CD4-positive, alpha-beta memory T cell (primary cell): ENCODE measurements around the gene GNL2. TPM values are rescaled to one million over a fixed set of nuclear protein-coding genes. Genes with fewer than 3 reads are reported as not detected.

Source experiments
- CTCF ChIA-PET: fragments of 350-600 bp; sonication (Branson Sonifier 250); formaldehyde crosslinking; loops from one replicate; lab custom pipeline; 2021; ENCODE audit warnings: inconsistent platforms; ENCODE audit not compliant: partially characterized antibody; lab: Charles Lee
- POLR2A ChIA-PET: fragments of 350-600 bp; sonication (Branson Sonifier 250); formaldehyde crosslinking; loops from one replicate; lab custom pipeline; 2021; ENCODE audit not compliant: partially characterized antibody; lab: Charles Lee
- DNase-seq, 5 donors: peaks; one replicate each; pipeline versions ENCODE4 v3.0.0 to v3.0.0-alpha.2; 2020 to 2022; ENCODE audit warnings: mixed read lengths in 1 of 5
- H3K27ac ChIP-seq: one replicate; pipeline ENCODE4 v1.7.0; 2013; ENCODE audit warnings: low read depth, low read length
- H3K27me3 ChIP-seq: 2 replicates; pipeline ENCODE4 v1.7.0; 2013; ENCODE audit warnings: mild to moderate bottlenecking, low read length, moderate library complexity; ENCODE audit not compliant: insufficient read depth
- H3K36me3 ChIP-seq: 2 replicates; pipeline ENCODE4 v1.7.0; 2013; ENCODE audit warnings: mild to moderate bottlenecking, low read length, moderate library complexity; ENCODE audit not compliant: insufficient read depth
- H3K4me1 ChIP-seq: 2 replicates; pipeline ENCODE4 v1.7.0; 2013; ENCODE audit warnings: mild to moderate bottlenecking, low read length, moderate library complexity; ENCODE audit not compliant: insufficient read depth
- H3K4me3 ChIP-seq, 2 donors: one replicate each; pipeline ENCODE4 v1.7.0; 2013; ENCODE audit warnings: low read length in 2 of 2, mild to moderate bottlenecking in 1 of 2
- H3K9me3 ChIP-seq, 2 donors: one replicate each; pipeline ENCODE4 v1.7.0; 2013; ENCODE audit warnings: low read length in 2 of 2, control low read depth in 1 of 2; ENCODE audit not compliant: control insufficient read depth in 1 of 2
- H3K27ac Mint-ChIP-seq, 7 donors: one replicate each; pipeline ENCODE4 v1.8.0; 2020 to 2021; ENCODE audit warnings: mixed read lengths in 7 of 7, mild to moderate bottlenecking in 6 of 7, inconsistent platforms in 3 of 7, moderate library complexity in 3 of 7
- H3K27me3 Mint-ChIP-seq, 2 donors: one replicate each; pipeline ENCODE4 v1.8.0; 2020 to 2021; ENCODE audit warnings: mixed read lengths in 2 of 2
- H3K36me3 Mint-ChIP-seq, 2 donors: one replicate each; pipeline ENCODE4 v1.8.0; 2020 to 2021; ENCODE audit warnings: mixed read lengths in 2 of 2, inconsistent platforms in 1 of 2, mild to moderate bottlenecking in 1 of 2
- H3K4me1 Mint-ChIP-seq, 4 donors: one replicate each; pipeline ENCODE4 v1.8.0; 2020 to 2021; ENCODE audit warnings: mixed read lengths in 4 of 4, mild to moderate bottlenecking in 1 of 4
- H3K4me3 Mint-ChIP-seq, 8 donors: one replicate each; pipeline ENCODE4 v1.8.0; 2020 to 2021; ENCODE audit warnings: mixed read lengths in 8 of 8, mild to moderate bottlenecking in 7 of 8, moderate library complexity in 6 of 8, inconsistent platforms in 3 of 8
- H3K9me3 Mint-ChIP-seq, 8 donors: one replicate each; pipeline ENCODE4 v1.8.0; 2020 to 2021; ENCODE audit warnings: mixed read lengths in 8 of 8, mild to moderate bottlenecking in 5 of 8, inconsistent platforms in 3 of 8, moderate library complexity in 1 of 8
- intact Hi-C: fragments of 100-400 bp; cut with micrococcal nuclease; formaldehyde crosslinking; loops from one replicate; pipeline ENCODE4 v1.15.1; 2023
- polyA plus RNA-seq, 2 donors: library from polyadenylated mRNA; unstranded; fragments of 300-500 nt; fragmentation: Illumina TruSeq; gene quantifications; one replicate each; pipeline ENCODE4 v1.2.3, GENCODE V29; 2021
- total RNA-seq, 2 experiments: library from RNA; stranded (reverse); gene quantifications; one replicate each; pipeline ENCODE4 v1.2.3, GENCODE V29; 2021

Gene GNL2
- total and polyA plus RNA-seq, 4 experiments from 2014 or later, result 33.6 to 56.3 (median 35.5) TPM

DNA sequence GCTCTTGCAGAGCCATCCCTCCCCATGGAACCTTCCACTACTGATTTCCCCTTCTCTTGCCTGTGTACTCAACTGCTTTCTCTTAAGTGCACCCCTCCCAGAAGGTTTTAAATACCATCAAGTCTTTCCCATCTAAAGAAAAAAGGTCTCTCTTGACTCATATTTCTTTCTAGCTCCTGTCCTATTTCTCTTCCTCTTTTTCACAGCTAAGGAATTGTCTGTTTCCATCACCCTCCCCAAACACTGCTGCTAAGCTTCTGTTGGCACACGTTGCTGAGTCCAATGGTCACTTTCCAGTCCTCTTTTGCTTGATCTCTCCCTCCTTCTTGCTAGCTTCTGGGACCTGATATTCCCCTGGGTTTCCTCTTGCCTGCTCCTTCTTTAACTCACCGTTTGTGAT is 13.3 kb upstream of the GNL2 start:
- no peaks in the 10 kb centered on the region for H3K36me3 Mint-ChIP-seq
- no peaks in the 10 kb centered on the region for H3K9me3 ChIP-seq
- H3K27me3 ChIP-seq, result no peaks in the 10 kb centered on the region
- H3K27ac Mint-ChIP-seq, result no peak overlapping the region
- H3K27ac ChIP-seq, result no peak overlapping the region
- CTCF ChIA-PET, result interaction anchor here (1.2 to 3.2 kb wide), 2 partner anchors 13 to 72 kb away, joined by 3 to 16 read pairs; partner anchors contain the start of gene GNL2
- intact Hi-C loops, result no loop called here
- no peaks in the 10 kb centered on the region for H3K4me1 ChIP-seq
- no peaks in the 10 kb centered on the region for H3K4me1 Mint-ChIP-seq
- POLR2A ChIA-PET, result no interaction called here
- H3K4me3 Mint-ChIP-seq, result no peak overlapping the region
- no peak overlapping the region for H3K4me3 ChIP-seq
- H3K36me3 ChIP-seq, result no peaks in the 10 kb centered on the region
- H3K27me3 Mint-ChIP-seq, result peaks cover 7% of the 10 kb centered on the region in 2 donors
- H3K9me3 Mint-ChIP-seq, result no peaks in the 10 kb centered on the region
- no peak for DNase-seq

GRCh38 chr1:37606481-37607263 is 10.9 kb upstream of the GNL2 start:
- H3K27me3 Mint-ChIP-seq, result peaks cover 5 to 7% of the 10 kb centered on the region in 2 donors
- Histone ChIP-seq H3K27me3 (no peaks in the 10 kb centered on the region), H3K36me3 (no peaks in the 10 kb centered on the region), H3K9me3 (no peaks in the 10 kb centered on the region), H3K27ac (no peak overlapping the region), H3K4me1 (no peaks in the 10 kb centered on the region), H3K4me3 (no peak overlapping the region)
- H3K27ac Mint-ChIP-seq, result no peak overlapping the region
- no peak overlapping the region for H3K4me3 Mint-ChIP-seq
- POLR2A ChIA-PET, result no interaction called here
- H3K4me1 Mint-ChIP-seq, result peaks cover 0 to 7% (median 0%) of the 10 kb centered on the region in 4 donors
- CTCF ChIA-PET, result interaction anchor here (1.0 to 10.0 kb wide), 2 partner anchors 9 to 76 kb away, joined by 4 to 228 read pairs; no protein-coding TSS in a partner anchor
- H3K36me3 Mint-ChIP-seq, result no peaks in the 10 kb centered on the region
- intact Hi-C loops, result no loop called here
- DNase-seq, result no peak
- H3K9me3 Mint-ChIP-seq, result no peaks in the 10 kb centered on the region

DNA sequence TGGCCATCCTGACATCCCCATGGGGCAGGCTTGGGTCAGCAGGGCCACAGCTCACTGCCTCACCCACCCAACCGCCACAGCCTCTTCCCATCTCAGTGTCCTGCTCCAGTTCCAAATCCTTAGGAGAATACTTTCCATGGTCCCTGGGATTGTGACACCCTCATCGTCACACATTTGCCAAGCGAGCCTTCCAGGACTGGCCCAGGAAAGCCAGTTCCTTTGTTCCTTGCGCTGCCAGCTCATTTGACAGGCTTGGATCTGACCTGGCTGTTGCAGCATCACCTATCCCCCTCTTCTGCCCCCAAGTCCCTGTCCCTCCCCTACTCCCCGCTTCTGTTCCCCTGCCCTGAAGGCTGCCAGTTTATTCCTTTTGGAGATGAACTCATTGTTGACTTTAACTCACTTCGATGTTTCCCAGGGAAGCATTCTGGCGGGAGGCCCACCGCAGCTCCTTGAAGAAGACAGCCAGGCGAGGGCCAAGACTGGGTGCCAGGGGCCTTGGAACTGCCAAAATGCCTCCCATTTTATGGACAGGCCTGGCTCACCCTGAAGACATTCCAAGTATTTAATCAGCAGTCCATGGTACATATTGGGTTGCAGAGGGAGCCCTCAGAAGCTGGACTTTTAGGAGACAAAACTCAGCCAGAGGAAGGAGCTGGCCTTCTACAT is 10.2 kb upstream of the GNL2 start:
- H3K36me3 ChIP-seq, result no peaks in the 10 kb centered on the region
- H3K9me3 ChIP-seq, result no peaks in the 10 kb centered on the region
- no peaks in the 10 kb centered on the region for H3K4me1 ChIP-seq
- H3K4me3 ChIP-seq, result no peak overlapping the region
- H3K27me3 ChIP-seq, result no peaks in the 10 kb centered on the region
- Mint-ChIP-seq H3K27me3 (peaks cover 5% of the 10 kb centered on the region in 2 donors), H3K9me3 (no peaks in the 10 kb centered on the region), H3K27ac (no peak overlapping the region), H3K4me3 (no peak overlapping the region), H3K36me3 (no peaks in the 10 kb centered on the region), H3K4me1 (peaks cover 0 to 7% (median 0%) of the 10 kb centered on the region in 4 donors)
- ChIA-PET CTCF (interaction anchor here (1.5 to 10.0 kb wide), 2 partner anchors 71 to 77 kb away, joined by 3 to 228 read pairs; no protein-coding TSS in a partner anchor), POLR2A (no interaction called here)
- no peak overlapping the region for H3K27ac ChIP-seq
- no peak for DNase-seq
- intact Hi-C loops, result no loop called here

GRCh38 chr1:37605061-37605650 is 9.4 kb upstream of the GNL2 start:
- H3K4me3 ChIP-seq, result no peak overlapping the region
- no peaks in the 10 kb centered on the region for H3K4me1 ChIP-seq
- Mint-ChIP-seq H3K9me3 (no peaks in the 10 kb centered on the region), H3K27ac (peak overlapping the region in 1 of 7 donors; percentile 65), H3K36me3 (no peaks in the 10 kb centered on the region), H3K27me3 (peaks cover 5% of the 10 kb centered on the region in 2 donors), H3K4me1 (peaks cover 0 to 7% (median 0%) of the 10 kb centered on the region in 4 donors), H3K4me3 (no peak overlapping the region)
- POLR2A ChIA-PET, result no interaction called here
- H3K27ac ChIP-seq, result no peak overlapping the region
- no peaks in the 10 kb centered on the region for H3K36me3 ChIP-seq
- DNase-seq, result no peak
- H3K9me3 ChIP-seq, result no peaks in the 10 kb centered on the region
- intact Hi-C loops, result no loop called here
- CTCF ChIA-PET, result interaction anchor here (1.2 to 10.0 kb wide), 4 partner anchors 41 to 85 kb away, joined by 3 to 228 read pairs (median 13); a partner anchor contains a TSS
- H3K27me3 ChIP-seq, result no peaks in the 10 kb centered on the region

GRCh38 chr1:37602750-37603694 is 7.3 kb upstream of the GNL2 start:
- H3K27me3 ChIP-seq, result no peaks in the 10 kb centered on the region
- no peaks in the 10 kb centered on the region for H3K9me3 Mint-ChIP-seq
- H3K27ac Mint-ChIP-seq, result peak overlapping the region in 1 of 7 donors; percentile 11
- H3K4me1 Mint-ChIP-seq, result peaks cover 0 to 7% (median 0%) of the 10 kb centered on the region in 4 donors
- H3K4me1 ChIP-seq, result no peaks in the 10 kb centered on the region
- no peaks in the 10 kb centered on the region for H3K36me3 Mint-ChIP-seq
- no peak overlapping the region for H3K4me3 ChIP-seq
- H3K36me3 ChIP-seq, result no peaks in the 10 kb centered on the region
- no peak overlapping the region for H3K27ac ChIP-seq
- DNase-seq, result peak in 4 of 5 donors; percentile 47 to 58 (median 54)
- H3K27me3 Mint-ChIP-seq, result peaks cover 5% of the 10 kb centered on the region in 2 donors
- H3K4me3 Mint-ChIP-seq, result no peak overlapping the region
- intact Hi-C loops, result loop anchor here (1.0 to 2.0 kb wide), 3 partner anchors 72 to 1232 kb away; no protein-coding TSS in a partner anchor
- POLR2A ChIA-PET, result interaction anchor here (0.6 to 1.2 kb wide), 3 partner anchors 80 to 1957 kb away, joined by 3 read pairs; no protein-coding TSS in a partner anchor
- no peaks in the 10 kb centered on the region for H3K9me3 ChIP-seq
- CTCF ChIA-PET, result interaction anchor here (0.8 to 10.0 kb wide), 21 partner anchors 9 to 373 kb away, joined by 3 to 228 read pairs (median 4); partner anchors contain the start of genes MTF1 and SNIP1

- peaks cover 5% of the 10 kb centered on the region in 2 donors for H3K27me3 Mint-ChIP-seq
- Histone ChIP-seq H3K4me1 (no peaks in the 10 kb centered on the region), H3K4me3 (no peak overlapping the region), H3K9me3 (no peaks in the 10 kb centered on the region), H3K27me3 (no peaks in the 10 kb centered on the region), H3K36me3 (no peaks in the 10 kb centered on the region), H3K27ac (no peak overlapping the region)
- CTCF ChIA-PET, result interaction anchor here (1.3 to 10.0 kb wide), 3 partner anchors 81 to 116 kb away, joined by 3 to 228 read pairs (median 23); a partner anchor contains a TSS
- H3K36me3 Mint-ChIP-seq, result no peaks in the 10 kb centered on the region
- H3K4me3 Mint-ChIP-seq, result no peak overlapping the region
- no peaks in the 10 kb centered on the region for H3K9me3 Mint-ChIP-seq
- POLR2A ChIA-PET, result no interaction called here
- intact Hi-C loops, result no loop called here
- peaks cover 0 to 8% (median under 1%) of the 10 kb centered on the region in 4 donors for H3K4me1 Mint-ChIP-seq
- H3K27ac Mint-ChIP-seq, result peak overlapping the region in 1 of 7 donors; percentile 30
- no peak for DNase-seq
These were observed 5.7 kb upstream of the GNL2 start for GRCh38 chr1:37601441-37601840.
